ENCODE results near the gene GSTO2.
A peak's percentile ranks its signal among the peaks of the same experiment; 100 is the strongest.

GSTO2 gene

DNA sequence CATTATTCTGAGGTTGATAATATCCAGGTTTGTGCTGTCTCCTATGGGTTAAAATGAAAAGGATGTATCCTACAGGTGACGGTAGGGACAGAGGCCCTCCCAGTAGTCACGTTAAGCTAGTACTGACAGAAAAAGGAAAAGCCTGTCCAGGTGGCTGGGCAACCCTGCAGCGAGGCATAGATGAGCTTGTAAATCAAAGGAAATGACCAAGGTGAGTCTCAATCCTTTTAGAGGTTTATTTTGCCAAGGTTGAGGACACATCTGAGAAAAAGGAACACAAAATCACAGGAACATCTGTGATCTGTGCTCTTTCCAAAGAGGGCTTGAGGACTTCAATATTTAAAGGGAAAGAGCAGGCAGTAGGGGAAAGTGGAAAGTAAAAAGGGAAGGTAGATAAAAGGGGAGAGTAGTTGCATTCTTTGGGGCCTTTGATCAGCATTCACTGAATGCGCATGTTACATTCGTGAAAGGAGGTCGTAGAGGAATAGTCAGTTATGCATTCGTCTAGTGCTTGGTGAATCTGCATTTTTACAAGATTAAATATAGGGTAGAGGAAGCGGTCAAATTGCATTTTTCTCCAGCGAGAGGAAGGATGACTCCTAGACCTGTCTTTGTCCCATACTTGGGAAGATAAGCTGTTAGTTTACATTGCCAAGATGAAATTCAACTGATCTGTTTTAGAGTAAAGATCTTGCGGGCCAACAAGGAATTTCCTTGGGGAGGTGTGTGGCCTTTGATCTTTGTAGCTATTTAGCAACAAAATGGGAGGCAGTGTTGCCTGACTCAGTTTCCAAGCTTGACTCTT lies 15.2 kb upstream of the GSTO2 start:
- no peak for DNase-seq (ENCODE audit: low spot score)

GRCh38 chr10:104254493-104255310 lies 14.3 kb upstream of the GSTO2 start, which contains the start of gene GSTO1:
Gene GSTO1 (plus strand): TSS chr10:104254892. CDS start chr10:104254929, 37 bp downstream.
- peak; percentile 74 for DNase-seq (ENCODE audit: low spot score)

GRCh38 chr10:104255311-104255981 lies 13.5 kb upstream of the GSTO2 start:
- DNase-seq (ENCODE audit: low spot score) = peak; percentile 60

- peak; percentile 13 for DNase-seq (ENCODE audit: low spot score)
These were observed 12.5 kb upstream of the GSTO2 start for GRCh38 chr10:104256335-104256961.

DNA sequence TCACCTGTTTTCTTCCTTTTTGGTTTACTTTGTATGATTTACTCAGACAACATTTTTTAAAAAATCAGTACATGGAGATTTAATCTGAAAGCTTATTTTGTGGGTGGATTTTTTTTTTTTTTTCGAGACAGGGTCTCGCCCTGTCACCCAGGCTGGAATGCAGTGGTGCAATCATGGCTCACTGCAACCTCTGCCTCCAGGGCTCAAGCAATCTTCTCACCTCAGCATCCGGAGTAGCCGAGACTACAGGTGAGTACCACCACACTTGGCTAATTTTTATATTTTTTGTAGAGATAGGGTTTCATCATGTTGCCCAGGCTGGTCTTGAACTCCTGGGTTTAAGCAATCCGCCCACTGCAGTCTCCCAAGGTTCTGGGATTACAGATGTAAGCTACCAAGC lies 11.7 kb upstream of the GSTO2 start:
- DNase-seq (ENCODE audit: low spot score) = no peak

GRCh38 chr10:104258209-104258608 lies 10.8 kb upstream of the GSTO2 start:
- no peak for DNase-seq (ENCODE audit: low spot score)

- no peak for DNase-seq (ENCODE audit: low spot score)
These were observed 9.5 kb upstream of the GSTO2 start for GRCh38 chr10:104259456-104259855.

DNA sequence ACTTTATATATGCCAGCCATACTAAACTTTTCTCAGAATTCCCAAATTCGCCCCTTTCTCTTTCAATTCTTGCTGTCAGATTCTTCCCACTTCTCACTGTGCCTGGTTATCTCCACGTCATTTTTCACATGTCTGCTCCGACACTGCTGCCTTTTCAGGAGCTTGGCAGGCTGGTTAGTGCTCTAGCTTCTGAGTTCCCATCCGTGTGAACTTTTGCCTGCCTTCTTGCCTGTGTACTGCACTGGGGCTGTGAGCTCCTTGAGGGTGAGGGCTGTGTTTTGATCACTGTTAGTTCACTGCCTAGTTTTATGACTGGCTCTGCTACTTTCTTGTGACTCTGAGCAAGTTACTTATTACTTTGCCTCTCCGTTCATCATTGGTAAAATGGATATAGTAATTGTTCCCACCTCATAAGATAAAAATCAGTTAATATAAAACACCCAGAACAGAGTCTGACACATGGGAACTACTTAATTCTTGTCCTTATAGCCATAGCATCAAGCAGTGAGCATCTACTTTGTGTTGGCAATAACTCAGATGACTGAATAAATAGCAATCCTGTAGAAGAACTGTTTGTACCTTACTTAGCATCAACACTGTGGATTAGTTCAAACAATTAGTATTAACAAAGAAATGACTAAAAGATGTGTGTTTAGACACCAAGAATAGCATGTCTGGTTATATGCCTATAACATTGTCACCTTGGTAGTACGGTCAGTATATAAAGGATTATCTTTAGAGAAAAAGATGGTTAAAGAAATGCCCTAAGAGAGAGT lies 8.8 kb upstream of the GSTO2 start:
- peak; percentile 10 for DNase-seq (ENCODE audit: low spot score)

- DNase-seq (ENCODE audit: low spot score) = no peak
These were observed 8.2 kb upstream of the GSTO2 start for GRCh38 chr10:104260775-104261115.

GRCh38 chr10:104262055-104262454 lies 6.9 kb upstream of the GSTO2 start:
- DNase-seq (ENCODE audit: low spot score) = peak; percentile 90

- DNase-seq (ENCODE audit: low spot score) = no peak
These were observed 4.2 kb upstream of the GSTO2 start for GRCh38 chr10:104264783-104265182.

GRCh38 chr10:104267721-104268404 lies 1.1 kb upstream of the GSTO2 start:
- DNase-seq (ENCODE audit: low spot score) = no peak

DNA sequence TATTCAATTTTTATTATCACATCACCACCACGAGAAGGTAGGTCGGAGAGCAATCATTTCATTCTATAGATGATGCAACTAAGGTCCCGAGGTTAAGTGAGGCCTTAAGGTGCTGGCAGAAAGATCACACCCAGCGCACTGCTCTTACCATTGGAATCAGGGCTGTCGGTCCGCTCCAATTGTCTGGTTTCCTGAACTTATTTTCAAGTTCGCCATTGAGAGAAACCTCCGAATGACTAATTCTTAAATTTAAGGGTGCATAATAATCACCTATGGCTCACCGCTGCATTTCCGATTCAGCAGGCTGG lies 625 bp upstream of the GSTO2 start:
- no peak for DNase-seq (ENCODE audit: low spot score)

DNA sequence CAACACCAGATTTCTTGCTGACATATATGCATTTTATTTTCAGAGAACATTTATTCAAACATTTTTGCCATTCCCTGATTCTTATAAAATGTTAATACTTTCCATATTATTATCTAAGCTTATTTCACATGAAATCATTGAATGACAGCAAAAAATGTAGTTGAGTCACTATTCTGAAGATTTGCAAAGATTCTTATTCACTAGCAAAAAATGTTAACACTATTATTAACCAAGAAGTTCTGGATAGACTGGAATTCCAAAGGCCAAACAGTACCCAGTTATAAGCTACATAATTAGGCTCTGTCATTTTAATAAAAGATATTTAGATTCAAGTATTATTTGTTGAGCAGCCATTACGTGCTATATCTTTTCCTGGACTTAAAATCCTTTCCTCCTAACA lies 4.3 kb downstream of the GSTO2 start:
- no peak for DNase-seq (ENCODE audit: low spot score)

DNA sequence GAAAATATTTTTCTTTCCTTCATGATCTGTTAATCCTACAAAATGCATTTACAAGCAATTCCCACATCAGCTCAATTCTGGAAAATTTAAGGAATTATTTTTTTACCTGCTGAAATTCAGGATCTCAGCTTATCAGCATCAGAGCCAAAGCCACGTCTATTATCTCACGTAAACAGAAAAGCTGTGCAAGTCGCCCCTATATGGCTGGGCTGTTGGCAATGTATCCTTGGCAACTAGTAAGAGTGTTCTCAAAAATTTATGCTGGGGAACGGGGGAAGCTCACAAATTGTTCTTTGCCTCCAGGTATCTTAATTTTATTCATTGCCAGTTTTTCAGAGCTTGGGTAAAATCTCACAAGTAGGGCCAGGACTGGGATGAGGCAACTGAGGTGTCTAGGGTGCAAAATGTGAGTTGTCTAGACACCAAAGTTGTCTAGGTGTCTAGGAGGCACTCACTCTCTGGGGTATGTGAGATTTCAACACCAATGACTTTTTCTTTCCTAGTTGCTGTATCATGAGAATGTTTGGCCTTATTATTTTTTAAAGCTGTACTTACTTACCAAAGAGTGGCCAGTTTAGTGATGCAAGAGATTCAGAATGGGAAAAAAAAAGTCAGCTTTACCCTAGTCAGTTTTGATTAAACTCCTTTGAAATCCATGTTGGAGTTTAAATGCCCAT lies 5.1 kb downstream of the GSTO2 start:
- DNase-seq (ENCODE audit: low spot score) = no peak

GRCh38 chr10:104274762-104275721 lies 6.1 kb downstream of the GSTO2 start:
- peak; percentile 51 for DNase-seq (ENCODE audit: low spot score)

DNA sequence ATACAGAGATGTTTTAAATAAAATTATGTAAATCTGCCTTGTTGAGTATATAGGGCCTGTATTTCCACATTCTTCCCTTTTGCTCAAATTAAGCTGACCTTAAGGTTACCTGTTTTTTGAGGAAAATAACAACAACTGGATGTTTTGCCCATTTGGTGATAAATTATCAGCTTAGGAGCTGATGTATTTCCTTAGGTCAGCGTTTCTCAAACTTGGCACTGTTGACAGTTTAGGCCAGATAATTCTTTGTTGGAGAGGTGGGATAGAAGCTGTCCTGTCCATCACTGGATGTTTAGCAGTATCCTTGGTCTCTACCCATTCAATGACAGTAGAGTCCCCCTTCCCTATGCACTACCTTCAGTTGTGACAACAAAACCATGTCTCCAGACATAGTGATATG lies 7.2 kb downstream of the GSTO2 start:
- no peak for DNase-seq (ENCODE audit: low spot score)

- DNase-seq (ENCODE audit: low spot score) = no peak
These were observed 8.8 kb downstream of the GSTO2 start for GRCh38 chr10:104277785-104278184.

- DNase-seq (ENCODE audit: low spot score) = no peak
These were observed 10.7 kb downstream of the GSTO2 start for GRCh38 chr10:104279550-104280259.

All from cerebellar cortex (tissue), 1 donor.